Measurements from ENCODE around the gene PLAAT2. TPM values are rescaled to one million over a fixed set of nuclear protein-coding genes. Genes with fewer than 3 reads are reported as not detected.

Gene PLAAT2
- total and polyA plus RNA-seq, 3 experiments from 2014 or later, result 0.31 TPM; not detected in 2

- POLR2A ChIA-PET, result no interaction called here
These were observed 35.5 kb downstream of the PLAAT2 start for GRCh38 chr11:63527667-63528066.

GRCh38 chr11:63523151-63523550, 40.0 kb downstream of the PLAAT2 start:
- no peaks in the 10 kb centered on the region for H3K36me3 Mint-ChIP-seq
- H3K9me3 Mint-ChIP-seq, result no peaks in the 10 kb centered on the region
- H3K27me3 Mint-ChIP-seq, result no peaks in the 10 kb centered on the region
- no peak overlapping the region for H3K4me3 ChIP-seq (ENCODE audit: low read length)
- CTCF ChIA-PET, result interaction anchor here (1.5 kb wide), 1 partner anchor 9 kb away, joined by 3 read pairs; no protein-coding TSS in a partner anchor
- POLR2A ChIA-PET, result no interaction called here
- no peak overlapping the region for H3K27ac ChIP-seq (ENCODE audit: low read depth, low read length)
- no peak overlapping the region for H3K27ac Mint-ChIP-seq
- H3K4me3 Mint-ChIP-seq, result no peak overlapping the region
- H3K4me1 Mint-ChIP-seq, result peaks cover 21 to 28% (median 28%) of the 10 kb centered on the region in 3 donors
- no peaks in the 10 kb centered on the region for H3K9me3 ChIP-seq (ENCODE audit: low read length)
- DNase-seq, result no peak
- no peaks in the 10 kb centered on the region for H3K36me3 ChIP-seq (ENCODE audit: insufficient read depth, low read length)
- H3K4me1 ChIP-seq (ENCODE audit: insufficient read depth, low read length), result peaks cover 10% of the 10 kb centered on the region
- no peaks in the 10 kb centered on the region for H3K27me3 ChIP-seq (ENCODE audit: insufficient read depth, low read length, poor library complexity, severe bottlenecking)

More at GRCh38 chr11:63527667-63528066, 35.5 kb downstream of the PLAAT2 start:
- no peak for DNase-seq
- peaks cover 33 to 35% (median 34%) of the 10 kb centered on the region in 3 donors for H3K4me1 Mint-ChIP-seq
- H3K36me3 ChIP-seq (ENCODE audit: insufficient read depth, low read length), result no peaks in the 10 kb centered on the region
- H3K27ac Mint-ChIP-seq, result no peak overlapping the region
- no peak overlapping the region for H3K4me3 ChIP-seq (ENCODE audit: low read length)
- CTCF ChIA-PET, result no interaction called here
- no peaks in the 10 kb centered on the region for H3K27me3 Mint-ChIP-seq
- H3K27ac ChIP-seq (ENCODE audit: low read depth, low read length), result no peak overlapping the region
- peaks cover 31% of the 10 kb centered on the region for H3K4me1 ChIP-seq (ENCODE audit: insufficient read depth, low read length)
- no peaks in the 10 kb centered on the region for H3K27me3 ChIP-seq (ENCODE audit: insufficient read depth, low read length, poor library complexity, severe bottlenecking)
- H3K9me3 ChIP-seq (ENCODE audit: low read length), result no peaks in the 10 kb centered on the region
- H3K36me3 Mint-ChIP-seq, result no peaks in the 10 kb centered on the region
- H3K9me3 Mint-ChIP-seq, result no peaks in the 10 kb centered on the region
- H3K4me3 Mint-ChIP-seq, result no peak overlapping the region

- H3K4me1 ChIP-seq (ENCODE audit: insufficient read depth, low read length), result peaks cover 11% of the 10 kb centered on the region
- no peaks in the 10 kb centered on the region for H3K9me3 ChIP-seq (ENCODE audit: low read length)
- no peak for DNase-seq
- no peak overlapping the region for H3K27ac ChIP-seq (ENCODE audit: low read depth, low read length)
- Mint-ChIP-seq H3K27me3 (no peaks in the 10 kb centered on the region), H3K4me1 (peaks cover 26 to 39% (median 38%) of the 10 kb centered on the region in 3 donors), H3K4me3 (no peak overlapping the region), H3K27ac (peak overlapping the region in 1 of 8 donors; percentile 91), H3K36me3 (no peaks in the 10 kb centered on the region), H3K9me3 (no peaks in the 10 kb centered on the region)
- H3K4me3 ChIP-seq (ENCODE audit: low read length), result no peak overlapping the region
- H3K27me3 ChIP-seq (ENCODE audit: insufficient read depth, low read length, poor library complexity, severe bottlenecking), result no peaks in the 10 kb centered on the region
- no peaks in the 10 kb centered on the region for H3K36me3 ChIP-seq (ENCODE audit: insufficient read depth, low read length)
- ChIA-PET CTCF (no interaction called here), POLR2A (no interaction called here)
These were observed 41.3 kb downstream of the PLAAT2 start for GRCh38 chr11:63521896-63522295.

GRCh38 chr11:63520606-63521170, 42.5 kb downstream of the PLAAT2 start:
- CTCF ChIA-PET, result interaction anchor here (1.1 to 1.5 kb wide), 2 partner anchors 8 to 115 kb away, joined by 3 read pairs; no protein-coding TSS in a partner anchor

GRCh38 chr11:63518548-63518947, 44.6 kb downstream of the PLAAT2 start:
- POLR2A ChIA-PET, result interaction anchor here (0.6 to 0.9 kb wide), 3 partner anchors 18 to 146 kb away, joined by 3 read pairs; partner anchors contain the start of gene PLAAT4

More at GRCh38 chr11:63520606-63521170, 42.5 kb downstream of the PLAAT2 start:
- Mint-ChIP-seq H3K27ac (peak overlapping the region in 4 of 8 donors; percentile 0 to 61 (median 44)), H3K36me3 (no peaks in the 10 kb centered on the region), H3K27me3 (no peaks in the 10 kb centered on the region), H3K4me3 (no peak overlapping the region), H3K4me1 (peaks cover 26 to 40% (median 39%) of the 10 kb centered on the region in 3 donors), H3K9me3 (no peaks in the 10 kb centered on the region)
- H3K36me3 ChIP-seq (ENCODE audit: insufficient read depth, low read length), result no peaks in the 10 kb centered on the region
- no peak overlapping the region for H3K4me3 ChIP-seq (ENCODE audit: low read length)
- POLR2A ChIA-PET, result interaction anchor here (0.6 kb wide), 1 partner anchor 38 kb away, joined by 3 read pairs; no protein-coding TSS in a partner anchor
- H3K9me3 ChIP-seq (ENCODE audit: low read length), result no peaks in the 10 kb centered on the region
- H3K4me1 ChIP-seq (ENCODE audit: insufficient read depth, low read length), result peaks cover 11% of the 10 kb centered on the region
- H3K27me3 ChIP-seq (ENCODE audit: insufficient read depth, low read length, poor library complexity, severe bottlenecking), result no peaks in the 10 kb centered on the region
- DNase-seq, result no peak
- no peak overlapping the region for H3K27ac ChIP-seq (ENCODE audit: low read depth, low read length)

GRCh38 chr11:63517156-63517555, 46.0 kb downstream of the PLAAT2 start:
- H3K9me3 Mint-ChIP-seq, result no peaks in the 10 kb centered on the region
- H3K4me3 ChIP-seq (ENCODE audit: low read length), result no peak overlapping the region
- no peaks in the 10 kb centered on the region for H3K27me3 Mint-ChIP-seq
- ChIA-PET POLR2A (no interaction called here), CTCF (interaction anchor here (1.5 kb wide), 1 partner anchor 16 kb away, joined by 4 read pairs; no protein-coding TSS in a partner anchor)
- DNase-seq, result no peak
- H3K4me1 Mint-ChIP-seq, result peaks cover 26 to 40% (median 39%) of the 10 kb centered on the region in 3 donors
- H3K27ac Mint-ChIP-seq, result peak overlapping the region in 2 of 8 donors; percentile 61 to 70
- H3K9me3 ChIP-seq (ENCODE audit: low read length), result no peaks in the 10 kb centered on the region
- peaks cover 11% of the 10 kb centered on the region for H3K4me1 ChIP-seq (ENCODE audit: insufficient read depth, low read length)
- no peaks in the 10 kb centered on the region for H3K36me3 Mint-ChIP-seq
- no peak overlapping the region for H3K27ac ChIP-seq (ENCODE audit: low read depth, low read length)
- no peak overlapping the region for H3K4me3 Mint-ChIP-seq
- H3K27me3 ChIP-seq (ENCODE audit: insufficient read depth, low read length, poor library complexity, severe bottlenecking), result no peaks in the 10 kb centered on the region
- H3K36me3 ChIP-seq (ENCODE audit: insufficient read depth, low read length), result no peaks in the 10 kb centered on the region

More at GRCh38 chr11:63518548-63518947, 44.6 kb downstream of the PLAAT2 start:
- no peaks in the 10 kb centered on the region for H3K27me3 Mint-ChIP-seq
- no peak overlapping the region for H3K27ac ChIP-seq (ENCODE audit: low read depth, low read length)
- peak overlapping the region in 6 of 7 donors; percentile 2 to 72 (median 30) for H3K4me3 Mint-ChIP-seq
- H3K9me3 Mint-ChIP-seq, result no peaks in the 10 kb centered on the region
- no peaks in the 10 kb centered on the region for H3K9me3 ChIP-seq (ENCODE audit: low read length)
- no peaks in the 10 kb centered on the region for H3K36me3 Mint-ChIP-seq
- CTCF ChIA-PET, result interaction anchor here (0.9 to 1.4 kb wide), 3 partner anchors 18 to 164 kb away, joined by 3 read pairs; partner anchors contain the start of gene PLAAT4
- no peaks in the 10 kb centered on the region for H3K36me3 ChIP-seq (ENCODE audit: insufficient read depth, low read length)
- DNase-seq, result peak in 1 of 5 donors; percentile 37
- H3K4me3 ChIP-seq (ENCODE audit: low read length), result no peak overlapping the region
- H3K4me1 Mint-ChIP-seq, result peaks cover 26 to 40% (median 39%) of the 10 kb centered on the region in 3 donors
- peaks cover 11% of the 10 kb centered on the region for H3K4me1 ChIP-seq (ENCODE audit: insufficient read depth, low read length)
- H3K27me3 ChIP-seq (ENCODE audit: insufficient read depth, low read length, poor library complexity, severe bottlenecking), result no peaks in the 10 kb centered on the region
- H3K27ac Mint-ChIP-seq, result peak overlapping the region; percentile 55 to 94 (median 78)

GRCh38 chr11:63516109-63516508, 47.1 kb downstream of the PLAAT2 start:
- Mint-ChIP-seq H3K36me3 (no peaks in the 10 kb centered on the region), H3K9me3 (no peaks in the 10 kb centered on the region), H3K27ac (no peak overlapping the region), H3K27me3 (no peaks in the 10 kb centered on the region), H3K4me3 (no peak overlapping the region), H3K4me1 (peaks cover 26 to 40% (median 35%) of the 10 kb centered on the region in 3 donors)
- Histone ChIP-seq H3K4me3 (ENCODE audit: low read length) (no peak overlapping the region), H3K4me1 (ENCODE audit: insufficient read depth, low read length) (peaks cover 11% of the 10 kb centered on the region), H3K27me3 (ENCODE audit: insufficient read depth, low read length, poor library complexity, severe bottlenecking) (no peaks in the 10 kb centered on the region), H3K27ac (ENCODE audit: low read depth, low read length) (no peak overlapping the region), H3K9me3 (ENCODE audit: low read length) (no peaks in the 10 kb centered on the region), H3K36me3 (ENCODE audit: insufficient read depth, low read length) (no peaks in the 10 kb centered on the region)
- CTCF ChIA-PET, result interaction anchor here (1.5 kb wide), 1 partner anchor 17 kb away, joined by 4 read pairs; no protein-coding TSS in a partner anchor
- POLR2A ChIA-PET, result no interaction called here
- no peak for DNase-seq

- Mint-ChIP-seq H3K36me3 (no peaks in the 10 kb centered on the region), H3K27me3 (no peaks in the 10 kb centered on the region), H3K9me3 (no peaks in the 10 kb centered on the region), H3K4me3 (no peak overlapping the region), H3K4me1 (peaks cover 2 to 10% (median 9%) of the 10 kb centered on the region in 3 donors), H3K27ac (no peak overlapping the region)
- no peak for DNase-seq
- ChIA-PET CTCF (no interaction called here), POLR2A (no interaction called here)
- Histone ChIP-seq H3K27me3 (ENCODE audit: insufficient read depth, low read length, poor library complexity, severe bottlenecking) (no peaks in the 10 kb centered on the region), H3K9me3 (ENCODE audit: low read length) (no peaks in the 10 kb centered on the region), H3K36me3 (ENCODE audit: insufficient read depth, low read length) (no peaks in the 10 kb centered on the region), H3K27ac (ENCODE audit: low read depth, low read length) (no peak overlapping the region), H3K4me3 (ENCODE audit: low read length) (no peak overlapping the region), H3K4me1 (ENCODE audit: insufficient read depth, low read length) (no peaks in the 10 kb centered on the region)
These were observed 50.4 kb downstream of the PLAAT2 start for GRCh38 chr11:63512816-63513215.
